ENCODE data around the gene PTGIS.

PTGIS gene

DNA sequence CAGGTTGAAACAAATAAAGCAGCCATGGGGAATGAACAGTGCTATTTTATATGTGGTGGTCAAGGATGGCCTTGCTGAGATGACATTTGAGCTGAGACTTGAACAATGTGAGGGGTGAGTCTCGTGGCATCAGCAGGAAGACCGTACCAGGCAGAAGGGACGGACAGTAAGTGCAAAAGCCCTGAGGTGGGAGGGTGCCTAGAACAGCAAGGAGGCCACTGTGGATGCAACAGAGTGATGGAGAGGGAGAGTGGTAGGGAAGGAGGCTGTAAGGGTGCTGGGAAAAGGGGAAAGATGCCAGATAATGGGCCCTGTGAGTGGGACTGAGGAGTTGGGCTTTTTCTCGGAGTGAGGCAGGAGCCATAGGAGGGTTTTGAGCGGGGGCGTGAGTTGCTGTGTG lies 97.0 kb downstream of the PTGIS start:
- no peak for DNase-seq (ENCODE audit: low read depth)
- H3K4me3 ChIP-seq (ENCODE audit: low read depth, low read length): no peak overlapping the region
- TF ChIP-seq, protein P1, sequence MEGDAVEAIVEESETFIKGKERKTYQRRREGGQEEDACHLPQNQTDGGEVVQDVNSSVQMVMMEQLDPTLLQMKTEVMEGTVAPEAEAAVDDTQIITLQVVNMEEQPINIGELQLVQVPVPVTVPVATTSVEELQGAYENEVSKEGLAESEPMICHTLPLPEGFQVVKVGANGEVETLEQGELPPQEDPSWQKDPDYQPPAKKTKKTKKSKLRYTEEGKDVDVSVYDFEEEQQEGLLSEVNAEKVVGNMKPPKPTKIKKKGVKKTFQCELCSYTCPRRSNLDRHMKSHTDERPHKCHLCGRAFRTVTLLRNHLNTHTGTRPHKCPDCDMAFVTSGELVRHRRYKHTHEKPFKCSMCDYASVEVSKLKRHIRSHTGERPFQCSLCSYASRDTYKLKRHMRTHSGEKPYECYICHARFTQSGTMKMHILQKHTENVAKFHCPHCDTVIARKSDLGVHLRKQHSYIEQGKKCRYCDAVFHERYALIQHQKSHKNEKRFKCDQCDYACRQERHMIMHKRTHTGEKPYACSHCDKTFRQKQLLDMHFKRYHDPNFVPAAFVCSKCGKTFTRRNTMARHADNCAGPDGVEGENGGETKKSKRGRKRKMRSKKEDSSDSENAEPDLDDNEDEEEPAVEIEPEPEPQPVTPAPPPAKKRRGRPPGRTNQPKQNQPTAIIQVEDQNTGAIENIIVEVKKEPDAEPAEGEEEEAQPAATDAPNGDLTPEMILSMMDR (IDR thresholded peaks at IDR 0.05; ENCODE audit: insufficient read depth, low read depth, low read length, missing control alignments): no peak

GRCh38 chr20:49469060-49469459 lies 98.9 kb downstream of the PTGIS start:
- no peak overlapping the region for H3K4me3 ChIP-seq (ENCODE audit: low read depth, low read length)
- TF ChIP-seq, protein P1 (IDR thresholded peaks at IDR 0.05; ENCODE audit: insufficient read depth, low read depth, low read length, missing control alignments): no peak
- DNase-seq (ENCODE audit: low read depth): no peak

DNA sequence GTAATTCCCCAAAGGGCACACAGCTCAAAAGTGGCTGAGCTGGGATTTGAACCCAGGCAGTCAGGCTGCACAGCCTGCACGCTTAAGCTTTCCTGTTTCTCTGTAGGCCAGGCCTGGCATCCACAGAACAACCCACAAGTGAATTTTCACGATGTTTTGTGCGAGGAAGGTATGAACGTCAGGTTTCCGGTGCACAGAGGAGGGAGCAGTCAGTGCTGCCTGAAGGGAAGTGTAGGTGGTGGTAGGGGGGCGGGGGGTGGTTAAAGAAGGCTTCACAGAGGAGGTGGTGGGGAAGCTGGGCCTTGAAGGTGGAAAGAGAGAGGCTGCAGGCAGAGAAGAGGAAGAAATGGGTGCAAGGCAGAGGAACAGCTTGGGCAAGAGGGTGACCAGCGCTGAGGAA lies 99.5 kb downstream of the PTGIS start:
- no peak overlapping the region for H3K4me3 ChIP-seq (ENCODE audit: low read depth, low read length)

DNA sequence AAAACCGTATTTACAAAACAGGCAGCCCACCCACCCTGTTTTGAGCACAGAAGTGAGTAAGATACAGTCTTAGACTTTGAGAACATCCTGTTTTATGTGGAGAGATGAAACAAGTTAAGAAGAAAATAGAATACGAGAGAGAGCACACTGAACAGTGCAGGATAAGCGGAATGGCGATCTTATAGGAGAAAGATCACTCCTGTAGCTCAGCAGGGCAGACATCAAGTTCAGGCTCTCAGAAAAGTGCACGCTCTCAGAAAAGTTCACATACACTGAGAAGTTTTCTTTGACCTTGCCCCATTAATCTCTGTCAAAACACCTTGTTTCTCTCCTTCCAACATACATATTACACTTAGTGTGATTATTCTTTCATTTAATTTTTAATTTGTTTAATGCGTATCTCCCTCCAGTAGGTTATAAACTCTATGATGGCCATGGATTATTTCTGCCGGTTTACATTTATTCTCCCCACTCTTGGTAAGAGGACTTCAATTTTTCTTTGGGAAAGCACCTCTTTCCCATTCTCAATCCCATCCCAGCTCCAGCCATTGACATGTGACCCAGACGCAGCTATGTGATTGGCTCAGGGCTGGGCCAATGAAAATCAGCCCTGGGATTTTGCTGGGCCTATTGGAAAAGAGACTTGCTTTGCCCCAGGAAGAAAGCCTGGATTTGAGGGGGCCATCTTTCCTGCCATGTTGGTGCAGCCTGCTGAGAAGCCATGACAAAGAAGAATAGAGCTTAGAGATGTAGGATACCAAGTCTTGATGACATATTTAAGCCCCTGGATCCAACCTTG lies 101.6 kb downstream of the PTGIS start:
- TF ChIP-seq, protein P1 (IDR thresholded peaks at IDR 0.05; ENCODE audit: insufficient read depth, low read depth, low read length, missing control alignments): no peak
- no peak for DNase-seq (ENCODE audit: low read depth)
- H3K4me3 ChIP-seq (ENCODE audit: low read depth, low read length): no peak overlapping the region

More for the DNA sequence above, 99.5 kb downstream of the PTGIS start:
- no peak for DNase-seq (ENCODE audit: low read depth)
- TF ChIP-seq, protein P1 (IDR thresholded peaks at IDR 0.05; ENCODE audit: insufficient read depth, low read depth, low read length, missing control alignments): no peak

GRCh38 chr20:49464556-49464955 lies 103.4 kb downstream of the PTGIS start:
- H3K4me3 ChIP-seq (ENCODE audit: low read depth, low read length): no peak overlapping the region
- DNase-seq (ENCODE audit: low read depth): no peak
- TF ChIP-seq, protein P1 (IDR thresholded peaks at IDR 0.05; ENCODE audit: insufficient read depth, low read depth, low read length, missing control alignments): no peak

DNA sequence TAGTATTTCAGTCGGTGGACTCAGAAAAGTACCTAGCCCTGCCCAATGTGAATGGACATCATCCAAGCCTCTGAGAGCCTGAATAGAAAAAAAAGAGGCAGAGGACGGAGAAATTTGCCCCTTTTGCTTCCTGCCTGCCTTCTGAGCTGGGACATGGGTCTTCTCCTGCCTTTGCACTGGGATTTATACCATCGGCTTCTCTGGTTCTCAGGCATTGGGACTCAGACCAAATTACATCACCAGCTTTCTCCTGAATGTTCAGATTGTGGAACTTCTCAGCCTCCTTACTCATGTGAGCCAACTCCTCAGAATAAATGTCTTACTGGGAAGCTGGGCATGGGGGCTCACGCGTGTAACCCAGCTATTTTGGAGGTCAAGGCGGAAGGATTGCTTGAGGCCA lies 105.3 kb downstream of the PTGIS start:
- DNase-seq (ENCODE audit: low read depth): no peak
- TF ChIP-seq, protein P1 (IDR thresholded peaks at IDR 0.05; ENCODE audit: insufficient read depth, low read depth, low read length, missing control alignments): no peak

More for the DNA sequence above, 105.3 kb downstream of the PTGIS start:
- H3K4me3 ChIP-seq (ENCODE audit: low read depth, low read length): no peak overlapping the region

Measured in GM12865 (cell line).